Measurements from ENCODE around the gene TTPAL. TPM values are rescaled to one million over a fixed set of nuclear protein-coding genes. Genes with fewer than 3 reads are reported as not detected.

TTPAL gene
- total and polyA plus RNA-seq, 2 of the 4 experiments (the other 2 are of a cell fraction) = 8.2 to 18.1 TPM

DNA sequence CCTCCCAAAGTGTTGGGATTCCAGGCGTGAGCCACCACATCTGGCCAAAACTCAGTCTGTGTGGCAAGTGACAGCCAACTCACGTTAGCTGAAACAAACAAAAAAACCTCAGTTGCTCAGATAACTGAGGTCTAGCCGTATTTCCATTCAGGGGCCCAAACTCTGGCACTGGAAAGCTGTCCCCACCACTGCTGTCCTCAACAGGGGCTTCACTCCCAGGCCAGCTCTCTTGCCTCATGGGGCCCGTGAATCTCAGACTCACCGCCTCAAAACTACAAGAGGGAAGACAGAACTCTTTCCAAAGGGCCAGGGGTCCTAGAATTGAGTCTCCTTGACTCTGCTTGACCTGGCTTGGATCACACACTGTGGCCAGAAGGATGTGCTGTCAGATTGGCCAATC lies 7.4 kb downstream of the TTPAL start:
- no peak overlapping the region for H2AK9ac ChIP-seq (replicated peaks; ENCODE audit: low read depth, low read length, poor library complexity)
- peaks cover 35% of the 10 kb centered on the region for H3K36me3 ChIP-seq (ENCODE audit: control insufficient read depth, insufficient read depth, low read length)
- no peak overlapping the region for H3K14ac ChIP-seq (replicated peaks; ENCODE audit: low read depth, low read length)
- no peak overlapping the region for H4K91ac ChIP-seq (ENCODE audit: insufficient read depth, low read depth, low read length)
- H3K79me1 ChIP-seq (ENCODE audit: low read depth in 1 of 2, low read length in 2 of 2) = peaks cover 7 to 28% of the 10 kb centered on the region in 2 experiments; a peak in 3 of 4 replicates
- no peak overlapping the region for H2BK15ac ChIP-seq (ENCODE audit: low read depth, low read length)
- no peaks in the 10 kb centered on the region for H3K9me1 ChIP-seq (ENCODE audit: insufficient read depth, low read length)
- H3K4ac ChIP-seq (ENCODE audit: low read depth, low read length) = no peak overlapping the region
- no peak overlapping the region for H2AFZ ChIP-seq (replicated peaks; ENCODE audit: low read length, poor library complexity)
- no peaks in the 10 kb centered on the region for H4K20me1 ChIP-seq (ENCODE audit: insufficient read depth, low read length)
- no peak overlapping the region for H4K5ac ChIP-seq (ENCODE audit: low read depth, low read length)
- H3K27ac ChIP-seq (ENCODE audit: insufficient read depth, low read length) = no peak overlapping the region
- intact Hi-C loops (cut with micrococcal nuclease) (no loop called here), dilution Hi-C loops (cut with HindIII; ENCODE audit: low sequenced_read_pairs, unreplicated experiment) (no loop called here), in situ Hi-C loops (cut with MboI; ENCODE audit: low sequenced_read_pairs) (loop anchor here (25.0 kb wide), 1 partner anchor 1304 kb away; the partner anchor contains the start of genes DNTTIP1 and WFDC3)
- no peak overlapping the region for H2BK5ac ChIP-seq (ENCODE audit: low read depth, low read length, poor library complexity, severe bottlenecking)
- 73% methylated on average over 2 of the region's 5 CpGs; no CpG with 5 or more reads in 1 of the 2 experiments for WGBS, 2 experiments (ENCODE audit: extremely low coverage in 2 of 2, insufficient read length in 1 of 2)
- no peak overlapping the region for H3K4me3 ChIP-seq (ENCODE audit: insufficient read depth, low read depth, low read length)
- H2BK20ac ChIP-seq (ENCODE audit: low read depth, low read length) = no peak overlapping the region
- ATAC-seq (ENCODE audit: low read depth) (no peak), DNase-seq (no peak)
- H4K8ac ChIP-seq (ENCODE audit: low read depth in 2 of 2, low read length in 2 of 2) = no peak overlapping the region
- no peak overlapping the region for H3K4me2 ChIP-seq (ENCODE audit: low read depth, low read length)
- TF ChIP-seq CTCF (conservative IDR thresholded peaks at IDR 0.05; ENCODE audit: low read depth, low read length) (no peak), RFX5 (IDR thresholded peaks at IDR 0.05; ENCODE audit: low read depth, low read length) (no peak), MXI1 (IDR thresholded peaks at IDR 0.05; ENCODE audit: borderline replicate concordance, low read depth, low read length) (no peak), SMC3 (IDR thresholded peaks at IDR 0.05; ENCODE audit: low read depth, low read length) (no peak), FOS (IDR thresholded peaks at IDR 0.05; ENCODE audit: low read depth, low read length) (no peak), POLR2A (IDR thresholded peaks at IDR 0.05; ENCODE audit: low read depth, low read length) (no peak), RAD21 (IDR thresholded peaks at IDR 0.05; ENCODE audit: low read length) (no peak), ELK1 (IDR thresholded peaks at IDR 0.05; ENCODE audit: borderline replicate concordance, low read depth, low read length) (no peak), CHD1 (IDR thresholded peaks at IDR 0.05; ENCODE audit: low read depth, low read length) (no peak), MAZ (IDR thresholded peaks at IDR 0.05; ENCODE audit: borderline replicate concordance, low read depth, low read length) (no peak), RCOR1 (IDR thresholded peaks at IDR 0.05; ENCODE audit: insufficient replicate concordance, low read length) (no peak), USF2 (IDR thresholded peaks at IDR 0.05; ENCODE audit: low read depth, low read length) (no peak)
- ChIA-PET POLR2A (ENCODE audit: unreplicated experiment) (no interaction called here), CTCF (interaction anchor here (0.7 kb wide), 1 partner anchor 909 kb away, joined by 3 read pairs; no protein-coding TSS in a partner anchor)
- no peaks in the 10 kb centered on the region for H3K27me3 ChIP-seq (ENCODE audit: control insufficient read depth, insufficient read depth, low read length)
- H3K9me3 ChIP-seq (ENCODE audit: control insufficient read depth, insufficient read depth, low read length) = no peaks in the 10 kb centered on the region
- H3K9ac ChIP-seq (ENCODE audit: low read depth, low read length) = no peak overlapping the region
- H3K23ac ChIP-seq (ENCODE audit: low read depth, low read length) = no peak overlapping the region
- H3K18ac ChIP-seq (ENCODE audit: low read depth, low read length) = no peak overlapping the region
- no peak overlapping the region for H3K56ac ChIP-seq (ENCODE audit: extremely low read depth, insufficient read depth, low read length)
- no TSS peak for BruUV-seq (replicated peaks)
- no peak overlapping the region for H2AK5ac ChIP-seq (ENCODE audit: low read depth, low read length)
- no peak overlapping the region for H2BK120ac ChIP-seq (ENCODE audit: low read depth, low read length)
- H3K4me1 ChIP-seq (ENCODE audit: control insufficient read depth, insufficient read depth, low read length) = 0 out of 2 replicates have a peak, but pooled peaks cover 2% of the 10 kb centered on the region

Data from IMR-90 (cell line).